PFSK-1 (cell line): Measurements from ENCODE around the gene SUCNR1.

Source experiments
- POLR2AphosphoS5 ChIP-seq: IDR thresholded peaks from 2 replicates; pipeline ENCODE4 v1.6.1; 2012; ENCODE audit warnings: low read depth, mild to moderate bottlenecking, control low read depth, low read length, moderate library complexity
- REST ChIP-seq, 2 experiments: IDR thresholded peaks; 2 replicates each; pipeline versions ENCODE4 v1.6.1 to v1.8.0; 2011 to 2012; ENCODE audit warnings: low read depth in 2 of 2, low read length in 2 of 2, control low read depth in 1 of 2, inconsistent platforms in 1 of 2, mild to moderate bottlenecking in 1 of 2, moderate library complexity in 1 of 2; ENCODE audit not compliant: insufficient read depth in 1 of 2
- TAF1 ChIP-seq: IDR thresholded peaks from 2 replicates; pipeline ENCODE4 v1.6.1; 2012; ENCODE audit warnings: low read length, control low read depth, borderline replicate concordance; ENCODE audit not compliant: insufficient read depth

- no peak for TF ChIP-seq TAF1
- TF ChIP-seq POLR2AphosphoS5, result no peak
- TF ChIP-seq REST (IDR thresholded peaks at IDR 0.05; ENCODE audit: insufficient read depth in 1 of 2, low read depth in 2 of 2, low read length in 2 of 2), result no peak
Observed at GRCh38 chr3:151895478-151896241, 22.2 kb downstream of the SUCNR1 start.
